Activated CD8-positive, alpha-beta memory T cell treated with anti-CD3 and anti-CD28 coated beads, Interleukin-2, amount 50 U/mL, for 24 hours (primary cell): ENCODE measurements around the gene DHRS7.

ENCODE experiments used
- DNase-seq: peaks from one replicate; pipeline ENCODE4 v3.0.0-alpha.2; 2020; ENCODE audit errors: extremely low read depth

Gene DHRS7

GRCh38 chr14:60184905-60185555 is 19.8 kb upstream of the DHRS7 start:
- DNase-seq, result no peak

DNA sequence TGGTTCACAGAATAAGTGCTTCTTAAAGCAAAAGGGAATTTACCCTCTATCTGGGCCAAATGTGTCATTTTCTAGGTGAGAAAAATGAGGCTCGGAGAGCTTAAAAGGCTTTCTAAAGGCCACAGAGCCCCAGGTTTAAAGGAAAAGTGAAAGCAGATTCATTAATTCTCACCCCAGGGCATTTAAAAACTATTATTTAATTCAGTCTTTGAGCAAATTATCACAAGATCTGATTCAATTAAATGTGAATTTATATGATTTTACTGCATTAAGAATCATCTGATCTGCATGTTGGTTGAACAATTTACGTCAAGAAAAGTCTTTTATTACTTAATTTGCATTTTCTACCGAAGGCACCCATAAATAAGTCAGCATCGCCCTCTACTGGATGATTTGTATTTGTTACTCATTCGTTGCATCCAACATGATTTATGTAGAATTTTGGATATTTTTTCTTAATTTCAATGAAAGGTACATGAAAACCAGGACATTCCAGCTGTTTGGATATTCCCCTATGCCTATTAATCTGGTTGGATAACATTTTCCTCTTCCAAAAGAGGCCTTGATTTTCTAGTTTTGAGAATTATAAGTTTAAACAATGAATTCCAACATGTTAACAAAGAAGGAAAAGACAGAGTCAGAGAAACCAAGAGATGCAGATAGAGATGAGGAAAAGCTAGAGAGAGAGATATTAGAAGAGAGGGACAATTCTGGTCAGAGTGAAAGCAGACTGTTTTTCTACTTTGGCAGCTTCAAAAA is 19.1 kb upstream of the DHRS7 start:
- DNase-seq, result no peak

- DNase-seq, result no peak
Measured at GRCh38 chr14:60183741-60184140, 18.5 kb upstream of the DHRS7 start.

GRCh38 chr14:60183138-60183537 is 17.9 kb upstream of the DHRS7 start:
- no peak for DNase-seq

GRCh38 chr14:60179431-60179869 is 14.3 kb upstream of the DHRS7 start:
- DNase-seq, result no peak

DNA sequence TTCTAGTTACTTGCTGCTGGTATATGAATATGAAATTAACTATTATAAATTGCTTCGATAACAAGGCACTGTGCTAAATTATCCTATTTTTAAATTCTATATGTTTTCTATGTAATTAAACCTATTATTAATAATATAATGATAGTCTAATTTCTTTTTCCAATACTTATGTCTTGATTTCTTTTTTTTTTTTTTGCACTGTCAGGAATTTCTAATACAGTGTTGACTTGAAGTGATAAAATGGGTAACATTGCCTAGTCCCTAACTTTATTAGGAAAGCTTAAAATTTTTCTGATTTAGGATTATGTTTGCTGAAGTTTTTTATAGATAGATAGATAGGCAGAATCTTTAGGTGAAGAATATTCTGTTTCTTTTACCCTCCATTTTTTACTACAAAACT is 13.6 kb upstream of the DHRS7 start:
- DNase-seq, result no peak

GRCh38 chr14:60178164-60178563 is 13.0 kb upstream of the DHRS7 start:
- DNase-seq, result no peak

- DNase-seq, result no peak
Measured at GRCh38 chr14:60175255-60175902, 10.2 kb upstream of the DHRS7 start.

DNA sequence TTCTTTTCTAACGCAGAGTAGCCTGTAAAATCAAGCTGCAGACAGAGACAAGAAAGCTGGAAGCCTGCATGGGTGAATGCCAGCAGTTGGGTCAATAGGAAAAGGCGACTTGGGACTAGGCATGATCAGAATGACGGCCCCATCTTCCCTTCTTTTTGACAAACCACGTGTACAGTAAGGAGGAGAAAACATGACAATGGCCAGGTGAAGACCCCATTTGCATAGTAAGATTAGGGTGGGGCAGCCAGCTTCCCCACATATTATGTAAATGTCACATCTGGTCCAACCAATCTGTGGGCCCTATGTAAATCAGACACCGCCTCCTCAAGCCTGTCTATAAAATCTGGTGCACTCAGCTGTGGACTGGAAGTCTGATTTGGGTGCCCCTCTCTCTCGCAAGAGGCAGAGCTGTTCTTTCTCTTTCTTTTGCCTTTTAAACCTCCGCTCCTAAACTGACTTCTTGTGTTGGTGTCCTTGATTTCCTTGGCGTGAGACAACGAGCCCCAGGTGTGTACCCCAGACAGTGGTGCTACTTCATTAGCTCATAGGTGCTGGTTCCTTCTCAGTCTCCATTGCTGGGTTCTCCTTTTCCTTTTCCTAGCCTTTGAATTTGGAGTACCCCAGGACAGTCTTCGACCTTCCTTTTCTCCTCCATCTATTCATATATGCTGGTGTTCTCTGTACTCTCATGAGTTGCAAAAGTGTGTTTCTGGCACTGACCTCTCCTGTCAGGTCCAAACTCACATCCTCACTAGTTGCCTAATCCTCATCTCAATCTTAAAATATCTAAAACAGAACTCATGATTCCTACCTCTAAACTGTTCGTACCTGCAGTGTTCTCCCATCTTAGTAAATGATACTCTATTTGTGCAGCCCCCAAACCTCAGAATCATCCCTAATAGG is 9.4 kb upstream of the DHRS7 start:
- no peak for DNase-seq

GRCh38 chr14:60171690-60172089 is 6.5 kb upstream of the DHRS7 start:
- no peak for DNase-seq

DNA sequence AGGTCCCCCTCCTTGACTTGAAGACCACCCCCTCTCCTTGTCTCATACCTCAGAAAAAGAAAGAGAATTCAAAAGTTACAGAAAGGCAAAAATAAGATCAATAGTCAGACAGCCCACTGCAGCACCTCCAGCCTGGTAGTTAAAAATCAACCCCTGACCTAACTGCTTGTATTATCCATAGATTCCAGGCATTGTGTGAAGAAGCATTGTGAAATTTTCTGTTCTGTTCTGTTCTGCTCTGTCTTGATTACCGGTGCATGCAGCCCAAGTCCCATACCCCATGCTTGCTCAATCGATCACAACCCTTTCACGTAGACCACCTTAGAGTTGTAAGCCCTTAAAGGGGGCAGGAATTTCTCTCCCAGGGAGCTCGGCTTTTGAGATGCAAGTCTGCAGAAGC is 5.8 kb upstream of the DHRS7 start:
- DNase-seq, result no peak

GRCh38 chr14:60169722-60170121 is 4.5 kb upstream of the DHRS7 start:
- DNase-seq, result no peak

DNA sequence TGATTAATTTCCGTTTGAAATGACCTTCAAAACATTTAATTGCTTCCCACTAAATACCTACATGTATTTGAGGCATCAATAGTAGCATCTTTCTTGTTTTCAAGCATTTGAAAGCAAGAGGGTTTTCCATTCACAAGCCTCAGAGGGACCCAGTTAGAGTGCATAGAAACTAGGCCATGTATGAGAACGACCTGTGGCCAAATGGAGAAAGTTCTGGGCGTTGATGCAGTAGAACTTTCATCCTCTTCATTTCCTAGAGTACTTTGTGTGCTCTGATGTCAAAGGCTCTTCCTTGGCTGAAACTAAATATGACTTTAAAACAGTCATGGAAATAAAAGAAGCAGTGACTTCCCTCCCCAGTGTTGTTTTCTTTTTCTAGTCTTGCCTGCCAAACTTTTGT is 944 bp upstream of the DHRS7 start:
- DNase-seq, result no peak

GRCh38 chr14:60165547-60165876 is 314 bp upstream of the DHRS7 start:
- no peak for DNase-seq

DNA sequence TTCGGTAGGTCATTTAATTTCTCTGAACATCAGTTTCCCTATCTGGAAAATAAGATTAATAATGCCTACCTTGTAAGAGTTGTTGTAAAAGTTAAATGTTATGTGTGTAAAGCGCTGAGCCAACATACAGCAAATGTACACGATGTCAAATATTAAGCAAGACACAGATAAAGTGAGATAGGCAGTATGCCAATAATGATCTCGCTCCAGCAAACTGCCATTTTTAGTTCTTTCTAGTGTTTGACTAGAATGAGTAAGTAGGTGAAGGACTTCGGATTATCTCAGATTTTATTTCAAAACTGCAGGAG is 840 bp downstream of the DHRS7 start:
- DNase-seq, result no peak

DNA sequence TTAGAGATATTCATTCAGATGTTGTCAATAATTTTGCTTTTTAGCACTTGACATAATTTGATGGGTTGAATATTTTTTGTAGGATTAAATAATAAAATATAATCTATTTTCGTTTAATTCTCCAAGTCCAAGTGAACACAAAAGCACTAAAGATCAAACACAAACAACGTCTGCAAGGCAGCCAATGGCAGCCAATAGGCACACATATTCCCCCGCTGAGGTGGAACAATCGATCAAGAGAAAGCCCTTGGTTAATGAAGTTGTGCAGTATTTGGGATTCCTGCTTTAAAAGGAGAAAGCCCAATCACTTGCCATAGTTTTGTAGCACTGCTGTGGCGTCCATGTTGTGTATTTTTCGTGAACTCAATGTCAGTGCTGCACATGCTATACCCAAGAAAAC is 1.5 kb downstream of the DHRS7 start:
- DNase-seq, result no peak

- no peak for DNase-seq
Measured at GRCh38 chr14:60161196-60162107, 3.7 kb downstream of the DHRS7 start.

DNA sequence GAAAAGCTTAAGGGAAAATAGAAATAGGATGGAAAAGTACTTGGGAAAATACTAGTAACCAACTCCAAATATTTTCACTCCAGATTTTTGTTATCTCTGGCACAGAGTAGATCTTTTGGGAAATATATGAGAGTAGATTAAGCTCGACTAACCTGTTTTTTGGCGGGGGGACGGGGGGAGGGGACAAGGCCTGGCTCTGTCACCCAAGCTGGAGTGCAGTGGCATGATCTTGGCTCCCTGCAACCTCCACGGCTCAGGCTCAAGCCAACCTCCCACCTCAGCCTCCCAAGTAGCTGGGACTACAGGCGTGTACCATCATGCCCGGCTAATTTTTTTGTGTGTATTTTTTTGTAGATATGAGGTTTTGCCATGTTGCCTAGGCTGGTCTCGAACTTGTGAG is 4.8 kb downstream of the DHRS7 start:
- no peak for DNase-seq

DNA sequence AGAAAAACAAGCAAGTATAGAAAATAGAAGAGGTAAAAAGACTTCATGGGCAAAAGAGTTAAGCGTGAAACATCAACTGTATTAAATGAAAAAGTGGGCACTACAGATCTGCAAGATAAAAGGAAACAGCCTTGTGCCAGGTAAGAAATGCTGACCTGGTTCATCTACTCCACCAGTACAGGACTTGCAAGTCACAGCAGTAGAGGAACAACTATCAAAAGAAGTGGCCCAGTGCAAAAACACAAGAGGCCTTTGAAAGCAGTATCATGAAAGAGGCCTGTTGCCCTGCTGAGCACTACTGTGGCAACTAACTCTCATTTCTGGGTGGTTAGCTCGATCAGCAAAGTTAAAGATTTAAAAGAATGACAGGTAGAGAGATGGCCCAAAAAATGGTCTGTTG is 10.5 kb downstream of the DHRS7 start:
- DNase-seq, result no peak

DNA sequence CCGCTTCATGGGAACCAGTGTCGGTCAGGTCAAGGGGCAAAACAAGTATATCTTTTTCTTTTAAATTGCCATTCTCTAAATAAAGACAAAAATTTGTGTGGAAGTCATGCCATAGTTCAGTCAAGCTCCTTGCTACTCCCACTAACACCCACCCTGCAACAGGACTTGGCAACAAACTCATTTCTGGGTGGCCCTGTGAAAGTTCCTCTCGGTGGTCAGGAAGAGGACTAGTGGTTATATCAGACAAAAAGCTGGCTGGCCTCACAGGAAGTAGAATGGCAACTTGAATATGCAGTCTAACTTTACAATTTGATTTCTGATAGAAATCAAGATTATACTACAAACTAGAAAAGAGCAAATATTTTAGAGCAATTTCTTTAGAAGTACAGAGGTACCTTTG is 11.2 kb downstream of the DHRS7 start:
- no peak for DNase-seq

DNA sequence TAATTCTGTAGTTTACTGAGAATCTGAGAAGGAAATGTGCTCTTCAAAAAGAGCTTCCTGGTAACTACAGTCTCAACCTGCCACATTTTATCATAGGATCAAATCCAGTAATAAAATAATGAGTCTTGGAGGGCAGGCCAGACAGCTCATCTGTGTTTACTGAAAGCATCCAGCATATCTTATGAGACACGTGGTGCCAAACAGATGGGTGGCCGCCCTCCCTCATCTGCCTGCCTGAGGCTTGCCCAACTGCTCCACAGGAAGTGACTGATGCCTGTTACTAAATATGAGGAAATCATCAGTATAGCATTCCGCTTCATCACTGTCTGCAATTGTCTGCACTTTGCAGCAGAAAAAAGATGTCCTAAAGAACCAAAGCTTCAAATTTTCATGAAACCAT is 13.5 kb downstream of the DHRS7 start:
- peak; percentile 49 for DNase-seq
